Embryonic facial prominence (tissue), 1 donor: Measurements from ENCODE around the gene CPM.
"Not testable (repeated sequence)": the region's sequence is repeated elsewhere in the genome, so short reads cannot be mapped to it uniquely, and the experiment has no call there.

Experiments
- DNase-seq: peaks from one replicate; pipeline ENCODE4 v3.0.0-alpha.2; 2016; ENCODE audit errors: extremely low spot score

CPM gene

DNA sequence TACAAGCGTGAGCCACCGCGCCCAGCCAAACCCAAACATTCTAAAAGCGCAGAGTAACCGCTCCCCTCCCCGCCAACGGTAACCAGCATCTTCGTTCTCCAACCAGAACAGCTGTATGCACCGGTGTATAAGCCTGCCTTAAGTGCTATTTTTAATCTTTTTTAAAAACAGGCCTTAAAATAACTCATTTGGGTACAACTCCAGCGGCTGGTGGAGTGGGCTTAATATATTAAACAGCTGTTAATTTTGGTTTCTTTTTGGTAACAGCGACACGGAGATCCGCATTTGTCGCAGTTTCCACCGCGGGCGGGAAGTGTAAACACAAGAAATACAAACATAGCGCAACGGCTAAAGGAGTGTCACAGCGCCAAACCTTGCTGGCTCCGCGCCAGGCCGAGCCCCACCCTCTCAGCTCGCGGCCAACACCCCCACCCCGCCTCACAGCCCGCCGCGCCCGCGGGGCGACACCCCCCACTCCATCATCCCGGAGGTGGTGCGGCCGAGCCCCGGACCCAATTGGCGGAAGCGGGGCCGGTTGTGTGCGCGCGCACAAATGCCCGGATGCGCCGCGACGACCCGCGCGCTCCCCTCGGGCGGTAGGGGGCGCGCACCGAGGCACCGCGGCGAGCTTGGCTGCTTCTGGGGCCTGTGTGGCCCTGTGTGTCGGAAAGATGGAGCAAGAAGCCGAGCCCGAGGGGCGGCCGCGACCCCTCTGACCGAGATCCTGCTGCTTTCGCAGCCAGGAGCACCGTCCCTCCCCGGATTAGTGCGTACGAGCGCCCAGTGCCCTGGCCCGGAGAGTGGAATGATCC lies 125.2 kb downstream of the CPM start, which contains the start of gene MDM2:
MDM2 (plus strand) TSS at position 602 of the 812 bp plus-strand sequence. CDS start 301 bp downstream, outside the sequence.
- DNase-seq, result peak; percentile 71

GRCh38 chr12:68807274-68807575 lies 125.7 kb downstream of the CPM start:
- DNase-seq, result not testable (repeated sequence)

GRCh38 chr12:68806488-68807237 lies 126.3 kb downstream of the CPM start:
- no peak for DNase-seq

DNA sequence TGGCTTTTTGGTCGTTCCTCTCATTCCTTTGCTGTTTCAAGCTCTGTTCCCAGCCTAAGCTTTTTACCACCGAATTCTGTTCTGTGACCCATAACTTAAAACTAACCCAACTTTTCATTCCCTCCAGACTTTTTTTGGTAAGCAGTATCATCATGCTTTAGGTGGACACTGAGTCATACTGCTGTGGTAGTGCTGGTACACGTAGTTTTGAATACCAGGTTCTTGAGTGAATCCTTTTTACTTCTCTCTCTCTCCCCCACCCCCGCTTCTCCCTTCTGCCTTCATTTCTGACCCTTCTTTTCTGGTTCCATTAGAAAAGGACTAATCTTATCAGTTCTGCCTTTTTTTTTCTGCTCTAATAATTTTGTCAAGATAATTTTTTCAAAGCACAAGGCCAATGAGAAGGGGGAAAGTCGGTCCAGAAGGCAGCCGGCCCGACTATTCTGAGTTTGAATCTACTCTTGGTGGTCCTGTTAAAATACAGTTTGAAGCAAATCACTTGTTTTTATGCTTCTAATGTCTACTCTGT lies 127.3 kb downstream of the CPM start:
- no peak for DNase-seq

- no peak for DNase-seq
Observed at GRCh38 chr12:68804657-68805591, 128.0 kb downstream of the CPM start.

DNA sequence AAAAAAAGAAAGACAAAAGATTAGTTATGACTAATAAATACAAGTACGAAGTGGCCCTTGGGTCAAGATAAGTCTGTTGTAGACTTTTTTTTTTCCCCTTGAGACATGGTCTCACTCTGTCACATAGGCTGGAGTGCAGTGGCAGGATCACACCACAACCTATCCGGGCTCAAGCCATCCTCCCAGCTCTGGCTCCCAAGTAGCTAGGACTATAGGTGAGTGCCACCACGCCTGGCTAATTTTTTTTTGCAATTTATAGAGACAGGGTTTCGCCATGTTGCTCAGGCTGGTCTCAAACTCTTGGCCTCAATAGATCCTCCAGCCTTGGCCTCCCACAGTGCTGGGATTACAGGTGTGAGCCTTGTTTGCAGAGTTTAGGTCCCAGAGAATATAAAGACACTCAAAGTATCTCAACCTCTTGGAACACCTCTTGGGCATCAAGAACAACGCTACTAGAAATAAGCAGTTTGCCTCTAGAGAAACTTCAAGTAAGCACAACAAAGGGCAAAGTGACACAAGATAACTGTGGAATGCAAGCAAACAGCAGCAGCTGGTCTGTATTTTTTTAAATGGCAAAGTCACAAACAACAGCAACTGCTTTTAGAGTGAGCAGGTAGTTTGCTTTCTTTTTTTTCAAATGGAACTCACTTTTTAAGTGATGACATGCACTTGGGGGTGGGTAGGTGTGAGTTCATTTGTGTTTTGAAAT lies 128.9 kb downstream of the CPM start:
- no peak for DNase-seq

DNA sequence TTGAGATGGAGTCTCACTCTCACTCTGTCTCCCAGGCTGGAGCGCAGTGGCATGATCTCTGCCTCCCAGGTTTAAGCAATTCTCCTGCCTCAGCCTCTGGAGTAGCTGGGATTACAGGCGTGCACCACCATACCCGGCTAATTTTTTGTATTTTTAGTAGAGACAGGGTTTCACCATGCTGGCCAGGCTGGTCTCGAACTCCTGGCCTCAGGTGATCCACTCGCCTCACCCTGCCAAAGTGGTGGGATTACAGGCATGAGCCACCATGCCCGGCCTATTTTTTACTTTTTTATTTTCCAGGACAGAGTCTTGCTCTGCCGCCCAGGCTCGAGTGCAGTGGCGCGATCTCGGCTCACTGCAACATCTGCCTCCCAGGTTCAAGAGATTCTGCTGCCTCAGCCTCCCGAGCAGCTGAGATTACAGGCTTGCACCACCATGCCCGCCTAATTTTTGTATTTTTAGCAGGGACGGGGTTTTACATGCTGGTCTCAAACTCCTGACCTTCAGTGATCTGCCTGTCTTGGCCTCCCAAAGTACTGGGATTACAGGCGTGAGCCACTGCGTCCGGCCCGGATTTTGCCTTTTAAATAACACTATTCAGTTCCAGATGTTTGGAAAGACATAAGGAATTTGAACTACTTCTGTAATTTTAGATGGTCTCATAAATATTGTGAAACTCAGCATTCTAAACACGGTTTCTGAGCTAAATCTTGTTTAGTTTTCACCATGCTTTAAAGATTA lies 129.9 kb downstream of the CPM start:
- not testable (repeated sequence) for DNase-seq

DNA sequence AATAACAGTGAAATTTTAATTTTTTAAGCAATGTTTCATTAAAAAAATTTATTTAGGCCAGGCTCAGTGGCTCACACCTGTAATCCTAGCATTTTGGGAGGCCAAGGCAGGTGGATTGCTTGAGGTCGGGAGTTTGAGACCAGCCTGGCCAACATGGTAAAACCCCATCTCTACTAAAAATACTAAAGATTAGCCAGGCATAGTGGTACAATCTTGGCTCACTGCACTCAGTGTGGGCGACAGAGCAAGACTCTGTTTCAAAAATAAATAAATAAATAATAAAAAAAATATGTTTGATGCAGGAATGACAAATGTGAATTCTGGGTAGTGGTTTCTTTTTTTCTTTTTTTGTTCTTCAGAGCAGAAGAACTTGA lies 130.6 kb downstream of the CPM start:
- DNase-seq, result not testable (repeated sequence)
